Duodenal mucosa (tissue), 2 donors: ENCODE results near the gene GRIPAP1.
"Not testable (repeated sequence)": the region's sequence is repeated elsewhere in the genome, so short reads cannot be mapped to it uniquely, and the experiment has no call there.

Experiments used
- H3K27ac ChIP-seq: one replicate; pipeline ENCODE4 v1.7.0; 2013; ENCODE audit warnings: low read depth, low read length
- H3K27me3 ChIP-seq, 2 donors: one replicate each; pipeline ENCODE4 v1.7.0; 2013; ENCODE audit warnings: low read length in 2 of 2, control low read depth in 1 of 2; ENCODE audit not compliant: insufficient read depth in 2 of 2, control insufficient read depth in 1 of 2
- H3K36me3 ChIP-seq, 2 donors: one replicate each; pipeline ENCODE4 v1.7.0; 2013; ENCODE audit warnings: low read length in 2 of 2, control low read depth in 1 of 2; ENCODE audit not compliant: insufficient read depth in 2 of 2, control insufficient read depth in 1 of 2
- H3K4me1 ChIP-seq, 2 donors: one replicate each; pipeline ENCODE4 v1.7.0; 2013; ENCODE audit warnings: low read length in 2 of 2, control low read depth in 1 of 2; ENCODE audit not compliant: insufficient read depth in 2 of 2, control insufficient read depth in 1 of 2
- H3K4me3 ChIP-seq, 2 donors: one replicate each; pipeline ENCODE4 v1.7.0; 2013; ENCODE audit warnings: low read length in 2 of 2, low read depth in 1 of 2
- H3K9ac ChIP-seq, 2 donors: one replicate each; pipeline ENCODE4 v1.7.0; 2013; ENCODE audit warnings: low read length in 2 of 2, low read depth in 1 of 2
- H3K9me3 ChIP-seq, 2 donors: one replicate each; pipeline ENCODE4 v1.7.0; 2013; ENCODE audit warnings: low read length in 2 of 2, control low read depth in 1 of 2; ENCODE audit not compliant: control insufficient read depth in 1 of 2

The GRIPAP1 gene

GRCh38 chrX:48997865-48998264, 4.2 kb downstream of the GRIPAP1 start:
- no peak overlapping the region for H3K4me3 ChIP-seq
- H3K27me3 ChIP-seq: no peaks in the 10 kb centered on the region
- H3K36me3 ChIP-seq: peaks cover 16 to 41% of the 10 kb centered on the region in 2 donors
- H3K27ac ChIP-seq: no peak overlapping the region
- H3K9ac ChIP-seq: no peak overlapping the region
- peaks cover 0 to 7% of the 10 kb centered on the region in 2 donors for H3K4me1 ChIP-seq
- H3K9me3 ChIP-seq: no peaks in the 10 kb centered on the region

DNA sequence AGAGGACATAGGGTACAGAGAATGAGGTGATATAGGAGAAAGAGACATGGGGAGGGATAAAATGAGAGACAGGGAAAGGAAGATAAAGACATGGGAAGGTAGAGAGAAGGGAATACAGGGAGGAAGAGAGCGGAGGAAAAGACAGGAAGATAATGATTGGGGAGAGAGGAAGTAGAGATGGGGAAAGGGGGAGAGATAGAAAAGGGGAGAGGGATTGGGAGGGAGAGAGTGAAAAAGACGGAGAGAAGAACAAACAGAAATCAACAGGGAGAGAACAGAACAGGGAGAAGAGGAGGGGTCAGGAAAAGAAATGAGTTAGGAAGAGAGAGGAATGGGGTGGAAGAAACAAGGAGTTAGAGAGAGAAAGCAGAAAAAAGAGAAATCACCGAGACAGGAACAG, 4.6 kb downstream of the GRIPAP1 start:
- no peaks in the 10 kb centered on the region for H3K27me3 ChIP-seq
- no peak overlapping the region for H3K9ac ChIP-seq
- no peak overlapping the region for H3K4me3 ChIP-seq
- no peaks in the 10 kb centered on the region for H3K9me3 ChIP-seq
- H3K4me1 ChIP-seq: peaks cover 0 to 7% of the 10 kb centered on the region in 2 donors
- no peak overlapping the region for H3K27ac ChIP-seq
- H3K36me3 ChIP-seq: peaks cover 16 to 43% of the 10 kb centered on the region in 2 donors

GRCh38 chrX:48996969-48997368, 5.1 kb downstream of the GRIPAP1 start:
- Histone ChIP-seq H3K4me1 (peaks cover 0 to 7% of the 10 kb centered on the region in 2 donors), H3K27me3 (no peaks in the 10 kb centered on the region), H3K9me3 (no peaks in the 10 kb centered on the region), H3K36me3 (peaks cover 16 to 46% of the 10 kb centered on the region in 2 donors), H3K4me3 (no peak overlapping the region), H3K27ac (no peak overlapping the region), H3K9ac (no peak overlapping the region)

- Histone ChIP-seq H3K36me3 (peaks cover 15 to 51% of the 10 kb centered on the region in 2 donors), H3K4me3 (no peak overlapping the region), H3K4me1 (no peaks in the 10 kb centered on the region), H3K9me3 (no peaks in the 10 kb centered on the region), H3K9ac (no peak overlapping the region), H3K27me3 (no peaks in the 10 kb centered on the region), H3K27ac (no peak overlapping the region)
These were observed 9.7 kb downstream of the GRIPAP1 start for GRCh38 chrX:48992341-48992740.

- Histone ChIP-seq H3K27me3 (no peaks in the 10 kb centered on the region), H3K36me3 (peaks cover 15 to 37% of the 10 kb centered on the region in 2 donors), H3K9me3 (no peaks in the 10 kb centered on the region), H3K9ac (no peak overlapping the region), H3K27ac (no peak overlapping the region), H3K4me1 (no peaks in the 10 kb centered on the region), H3K4me3 (no peak overlapping the region)
These were observed 12.6 kb downstream of the GRIPAP1 start for GRCh38 chrX:48989483-48989882.

GRCh38 chrX:48983896-48984295, 18.2 kb downstream of the GRIPAP1 start:
- H3K9me3 ChIP-seq: no peaks in the 10 kb centered on the region
- H3K27me3 ChIP-seq: no peaks in the 10 kb centered on the region
- no peak overlapping the region for H3K27ac ChIP-seq
- no peak overlapping the region for H3K9ac ChIP-seq
- H3K36me3 ChIP-seq: peaks cover 25 to 43% of the 10 kb centered on the region in 2 donors
- no peaks in the 10 kb centered on the region for H3K4me1 ChIP-seq
- H3K4me3 ChIP-seq: no peak overlapping the region

GRCh38 chrX:48983081-48983480, 19.0 kb downstream of the GRIPAP1 start:
- Histone ChIP-seq H3K36me3 (peaks cover 18 to 38% of the 10 kb centered on the region in 2 donors), H3K9me3 (no peaks in the 10 kb centered on the region), H3K4me1 (no peaks in the 10 kb centered on the region), H3K4me3 (no peak overlapping the region), H3K27me3 (no peaks in the 10 kb centered on the region), H3K27ac (no peak overlapping the region), H3K9ac (no peak overlapping the region)

- Histone ChIP-seq H3K4me1 (no peaks in the 10 kb centered on the region), H3K4me3 (no peak overlapping the region), H3K9ac (no peak overlapping the region), H3K36me3 (peaks cover 18 to 40% of the 10 kb centered on the region in 2 donors), H3K27ac (no peak overlapping the region), H3K9me3 (no peaks in the 10 kb centered on the region), H3K27me3 (no peaks in the 10 kb centered on the region)
These were observed 20.9 kb downstream of the GRIPAP1 start for GRCh38 chrX:48981178-48981577.

- not testable (repeated sequence) for H3K4me3 ChIP-seq, H3K27ac ChIP-seq, H3K9me3 ChIP-seq, H3K4me1 ChIP-seq, H3K9ac ChIP-seq, H3K27me3 ChIP-seq
- H3K36me3 ChIP-seq: peaks cover 18 to 48% of the 10 kb centered on the region in 2 donors
These were observed 21.7 kb downstream of the GRIPAP1 start for GRCh38 chrX:48980341-48980740.

GRCh38 chrX:48978226-48978625, 23.8 kb downstream of the GRIPAP1 start:
- no peak overlapping the region for H3K27ac ChIP-seq
- peaks cover 21 to 50% of the 10 kb centered on the region in 2 donors for H3K36me3 ChIP-seq
- no peak overlapping the region for H3K9ac ChIP-seq

GRCh38 chrX:48976086-48976485, 26.0 kb downstream of the GRIPAP1 start:
- H3K9me3 ChIP-seq: no peaks in the 10 kb centered on the region
- H3K27me3 ChIP-seq: no peaks in the 10 kb centered on the region
- no peak overlapping the region for H3K4me3 ChIP-seq
- H3K36me3 ChIP-seq: peaks cover 13 to 30% of the 10 kb centered on the region in 2 donors
- no peak overlapping the region for H3K27ac ChIP-seq
- no peak overlapping the region for H3K9ac ChIP-seq
- peaks cover 4 to 11% of the 10 kb centered on the region in 2 donors for H3K4me1 ChIP-seq

More at GRCh38 chrX:48978226-48978625, 23.8 kb downstream of the GRIPAP1 start:
- no peaks in the 10 kb centered on the region for H3K9me3 ChIP-seq
- H3K4me3 ChIP-seq: no peak overlapping the region
- no peaks in the 10 kb centered on the region for H3K4me1 ChIP-seq
- no peaks in the 10 kb centered on the region for H3K27me3 ChIP-seq
